Stimulated activated CD8-positive, alpha-beta memory T cell treated with anti-CD3 and anti-CD28 coated beads, Interleukin-12 subunit alpha, Interleukin-12 subunit beta, amount 100 ng/mL, for 24 hours (primary cell): ENCODE results near the gene SSH3.

Source experiments
- DNase-seq: peaks from one replicate; pipeline ENCODE4 v3.0.0-alpha.2; 2020; ENCODE audit errors: extremely low read depth

Gene SSH3

DNA sequence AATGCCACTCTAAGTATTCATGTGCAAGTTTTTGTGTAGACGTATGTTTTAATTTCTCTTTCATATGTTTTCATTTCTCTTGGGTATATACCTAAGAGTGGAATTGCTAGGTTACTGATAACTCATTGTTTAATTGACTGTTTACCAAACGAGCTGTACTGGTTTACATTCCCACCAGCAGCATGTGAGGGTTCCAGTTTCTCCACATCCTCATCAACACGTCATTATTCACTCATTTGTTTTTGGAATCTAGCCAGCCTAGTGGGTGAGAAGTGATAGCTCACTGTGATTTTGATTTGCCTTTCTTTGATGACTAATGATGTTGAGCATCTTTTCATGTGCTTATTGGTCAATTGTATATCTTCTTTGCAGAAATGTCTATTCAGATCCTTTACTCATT, 10.2 kb upstream of the SSH3 start:
- no peak for DNase-seq

- no peak for DNase-seq
Measured at GRCh38 chr11:67295846-67296245, 7.5 kb upstream of the SSH3 start.

- DNase-seq, result no peak
Measured at GRCh38 chr11:67298786-67299185, 4.5 kb upstream of the SSH3 start.

GRCh38 chr11:67299471-67300191, 3.7 kb upstream of the SSH3 start:
- no peak for DNase-seq

GRCh38 chr11:67300256-67300755, 3.0 kb upstream of the SSH3 start:
- no peak for DNase-seq

DNA sequence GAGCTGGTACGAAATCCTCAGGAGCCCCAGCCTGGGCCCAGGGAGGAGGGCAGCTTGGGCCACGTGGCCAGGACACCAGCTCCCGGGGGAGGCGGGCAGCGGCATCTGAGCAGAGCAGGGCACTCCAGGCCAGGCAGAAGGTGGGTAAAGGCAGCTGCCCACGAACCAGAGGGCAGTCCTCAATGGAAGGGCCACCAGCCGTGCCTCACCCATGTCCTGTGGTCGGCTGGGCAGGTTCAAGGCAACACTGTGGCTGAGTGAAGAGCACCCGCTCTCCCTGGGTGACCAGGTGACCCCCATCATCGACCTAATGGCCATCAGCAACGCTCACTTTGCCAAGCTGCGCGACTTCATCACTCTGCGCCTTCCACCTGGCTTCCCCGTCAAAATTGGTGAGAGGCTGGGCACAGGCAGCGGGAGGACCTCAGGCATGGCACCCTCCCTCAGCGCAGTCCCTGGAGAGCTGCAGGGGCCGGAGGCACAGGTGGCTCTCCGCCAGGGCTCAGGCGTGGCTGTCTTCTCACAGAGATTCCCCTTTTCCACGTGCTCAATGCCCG, 2.5 kb upstream of the SSH3 start:
- no peak for DNase-seq

- no peak for DNase-seq
Measured at GRCh38 chr11:67301313-67301921, 1.9 kb upstream of the SSH3 start.

DNA sequence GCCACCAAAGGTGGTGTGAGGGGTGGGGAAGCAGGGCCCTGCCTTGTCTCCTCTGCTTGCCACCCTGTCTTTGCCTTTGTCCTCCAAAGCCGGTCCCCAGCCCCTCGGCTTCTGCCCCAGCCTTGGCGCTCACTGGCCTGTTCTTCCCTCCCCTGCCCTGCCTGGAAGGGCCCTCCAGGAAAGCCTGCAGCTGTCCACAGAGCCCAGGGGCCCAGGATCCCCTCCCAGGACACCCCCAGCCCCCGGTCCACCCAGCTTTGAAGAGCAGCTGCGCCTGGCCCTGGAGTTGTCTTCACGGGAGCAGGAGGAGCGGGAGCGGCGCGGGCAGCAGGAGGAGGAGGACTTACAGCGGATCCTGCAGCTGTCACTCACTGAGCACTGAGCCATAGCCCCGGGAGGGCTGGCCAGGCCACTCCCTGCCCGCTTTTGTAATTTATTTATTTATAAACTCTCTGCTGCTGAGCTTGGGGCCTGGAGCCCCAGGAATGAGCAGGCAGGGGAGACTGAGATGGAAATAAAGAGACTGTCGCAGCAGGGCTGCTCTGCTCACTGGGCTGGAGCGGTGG, 1.3 kb upstream of the SSH3 start:
- no peak for DNase-seq

GRCh38 chr11:67302571-67303131, 679 bp upstream of the SSH3 start:
- DNase-seq, result no peak

DNA sequence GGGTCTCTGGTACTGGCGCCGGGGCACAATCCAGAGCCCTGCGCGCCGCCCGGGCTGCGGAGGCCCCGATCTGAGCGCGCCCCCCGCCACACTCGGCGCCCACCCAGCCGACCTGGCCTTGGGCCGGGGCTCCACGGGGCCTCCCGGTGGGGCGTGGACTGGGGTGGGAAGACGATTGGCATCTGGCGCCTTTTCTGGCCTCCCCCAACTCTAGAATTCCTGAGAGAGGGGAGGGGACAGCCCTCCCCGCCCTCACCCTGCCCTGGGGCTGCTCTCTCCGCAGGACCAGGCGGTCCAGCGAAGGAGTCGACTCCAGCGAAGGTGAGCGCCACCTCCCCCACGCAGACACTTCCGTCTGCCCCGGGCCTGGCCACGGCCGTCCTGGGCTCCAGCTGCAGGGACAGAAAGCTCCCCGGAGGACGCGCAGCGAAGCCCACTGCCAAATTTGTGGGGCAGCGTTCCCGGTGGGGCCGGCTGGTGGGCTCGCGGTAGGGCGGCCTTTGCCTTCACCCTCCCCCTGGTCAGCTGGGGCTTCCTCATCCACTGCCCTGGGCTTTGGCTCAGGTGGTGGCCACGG, 593 bp downstream of the SSH3 start:
- DNase-seq, result no peak

GRCh38 chr11:67304511-67305113, 1.3 kb downstream of the SSH3 start:
- DNase-seq, result no peak

DNA sequence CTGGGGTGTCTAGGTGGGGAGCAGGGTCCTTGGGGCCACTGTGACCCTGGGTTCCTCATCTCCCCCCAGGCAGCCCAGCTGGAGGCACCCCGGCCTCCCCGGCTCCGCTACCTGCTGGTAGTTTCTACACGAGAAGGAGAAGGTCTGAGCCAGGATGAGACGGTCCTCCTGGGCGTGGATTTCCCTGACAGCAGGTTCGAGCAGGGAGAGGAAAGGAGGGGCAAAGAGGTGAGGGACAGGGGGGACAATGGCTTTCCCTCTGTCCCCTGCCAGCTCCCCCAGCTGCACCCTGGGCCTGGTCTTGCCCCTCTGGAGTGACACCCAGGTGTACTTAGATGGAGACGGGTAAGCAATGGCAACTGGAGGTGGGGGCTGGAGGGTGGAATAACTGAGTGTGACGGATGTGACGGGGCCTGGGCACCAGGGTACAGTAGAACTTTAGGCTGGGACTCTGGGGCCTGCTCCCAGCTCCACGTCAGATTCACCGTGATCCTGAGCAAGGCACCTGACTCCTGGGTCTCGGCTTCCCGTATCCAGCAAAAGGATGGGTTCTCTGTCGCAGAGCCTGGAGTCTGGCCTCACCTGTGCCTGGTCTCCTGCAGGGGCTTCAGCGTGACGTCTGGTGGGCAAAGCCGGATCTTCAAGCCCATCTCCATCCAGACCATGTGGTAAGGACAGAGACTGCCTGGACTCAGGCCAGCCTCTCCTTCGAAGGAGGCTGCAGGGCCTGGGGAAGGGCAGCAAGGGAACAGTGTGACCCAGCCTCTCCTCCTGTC, 3.6 kb downstream of the SSH3 start:
- DNase-seq, result no peak

- DNase-seq, result no peak
Measured at GRCh38 chr11:67307545-67308001, 4.2 kb downstream of the SSH3 start.

- DNase-seq, result no peak
Measured at GRCh38 chr11:67308031-67308866, 4.9 kb downstream of the SSH3 start.

DNA sequence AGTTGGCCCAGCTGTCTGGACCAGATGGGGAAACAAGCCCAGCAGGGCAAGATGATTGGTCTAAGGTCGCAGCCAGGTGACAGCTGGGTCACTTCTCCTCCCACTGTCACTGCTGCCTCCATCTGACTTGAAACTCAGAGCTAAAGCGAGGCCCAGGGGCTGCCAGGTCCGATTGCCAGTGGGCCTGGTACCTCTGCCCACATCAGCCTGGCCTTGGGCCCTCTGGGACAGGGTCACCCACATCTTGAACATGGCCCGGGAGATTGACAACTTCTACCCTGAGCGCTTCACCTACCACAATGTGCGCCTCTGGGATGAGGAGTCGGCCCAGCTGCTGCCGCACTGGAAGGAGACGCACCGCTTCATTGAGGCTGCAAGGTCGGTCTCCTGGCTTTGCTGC, 5.8 kb downstream of the SSH3 start:
- no peak for DNase-seq

DNA sequence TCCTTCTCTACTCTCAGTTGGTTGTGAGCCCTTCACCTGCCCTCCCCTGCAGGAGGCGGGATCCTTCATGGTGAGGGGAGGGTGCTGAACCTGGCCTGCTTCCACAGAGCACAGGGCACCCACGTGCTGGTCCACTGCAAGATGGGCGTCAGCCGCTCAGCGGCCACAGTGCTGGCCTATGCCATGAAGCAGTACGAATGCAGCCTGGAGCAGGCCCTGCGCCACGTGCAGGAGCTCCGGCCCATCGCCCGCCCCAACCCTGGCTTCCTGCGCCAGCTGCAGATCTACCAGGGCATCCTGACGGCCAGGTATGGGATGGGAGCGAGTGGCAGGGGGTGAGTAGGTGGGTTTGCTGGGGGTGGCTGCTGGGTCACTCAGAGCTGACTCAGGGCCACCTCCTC, 6.3 kb downstream of the SSH3 start:
- no peak for DNase-seq

DNA sequence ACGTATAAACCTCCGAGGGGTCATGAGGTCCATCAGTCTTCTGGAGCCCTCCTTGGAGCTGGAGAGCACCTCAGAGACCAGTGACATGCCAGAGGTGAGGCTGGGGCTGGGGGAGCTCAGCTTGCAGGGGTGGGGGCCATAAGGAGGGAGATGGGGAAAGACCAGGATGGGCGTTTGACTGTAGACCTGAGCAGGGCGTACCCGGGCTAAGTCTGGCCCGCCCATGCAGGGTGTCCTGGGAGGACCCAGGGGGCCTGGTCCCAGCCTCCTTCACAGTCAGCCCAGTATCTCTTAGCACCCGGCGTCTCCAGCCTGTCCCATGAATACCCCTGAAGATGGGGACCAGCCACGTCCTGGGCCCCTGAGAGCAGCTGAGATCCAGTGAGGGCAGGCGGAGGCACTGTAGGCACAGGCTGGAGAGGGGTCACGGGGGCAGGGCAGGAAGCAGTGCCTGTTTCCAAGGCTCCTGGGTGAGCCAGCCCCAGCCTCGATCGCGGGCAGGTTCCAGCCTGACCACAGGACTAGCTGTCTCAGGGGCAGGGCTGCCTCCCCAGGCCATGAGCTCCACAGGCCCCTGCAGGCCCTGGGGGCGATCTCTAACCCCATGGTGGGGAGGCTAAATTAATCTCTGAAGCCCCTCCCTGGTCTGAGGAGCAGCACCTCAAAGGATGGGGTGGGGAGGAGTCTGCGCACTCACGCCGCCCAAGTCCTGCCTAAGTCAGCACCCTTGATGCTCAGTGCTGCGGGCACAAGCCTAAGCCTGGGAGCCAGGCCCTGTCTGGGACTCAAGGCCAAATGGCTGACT, 7.1 kb downstream of the SSH3 start:
- no peak for DNase-seq

GRCh38 chr11:67311051-67311555, 7.8 kb downstream of the SSH3 start:
- DNase-seq, result no peak

DNA sequence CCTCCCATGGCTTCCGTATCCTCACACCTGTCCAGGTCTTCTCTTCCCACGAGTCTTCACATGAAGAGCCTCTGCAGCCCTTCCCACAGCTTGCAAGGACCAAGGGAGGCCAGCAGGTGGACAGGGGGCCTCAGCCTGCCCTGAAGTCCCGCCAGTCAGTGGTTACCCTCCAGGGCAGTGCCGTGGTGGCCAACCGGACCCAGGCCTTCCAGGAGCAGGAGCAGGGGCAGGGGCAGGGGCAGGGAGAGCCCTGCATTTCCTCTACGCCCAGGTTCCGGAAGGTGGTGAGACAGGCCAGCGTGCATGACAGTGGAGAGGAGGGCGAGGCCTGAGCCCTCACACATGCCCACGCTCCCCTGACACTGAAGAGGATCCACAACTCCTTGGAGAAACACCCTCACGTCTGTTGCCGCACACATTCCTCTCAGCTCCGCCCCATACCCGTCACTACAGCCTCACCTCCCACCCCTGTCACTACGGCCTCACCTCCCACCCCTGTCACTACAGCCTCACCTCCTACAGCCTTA, 8.3 kb downstream of the SSH3 start:
- no peak for DNase-seq
